Measurements from ENCODE around the gene PIK3CG. TPM values are rescaled to one million over a fixed set of nuclear protein-coding genes. Genes with fewer than 3 reads are reported as not detected.

The PIK3CG gene
- total RNA-seq, 4 donors from 2014 or later, result 1.4 to 4.0 (median 2.5) TPM

DNA sequence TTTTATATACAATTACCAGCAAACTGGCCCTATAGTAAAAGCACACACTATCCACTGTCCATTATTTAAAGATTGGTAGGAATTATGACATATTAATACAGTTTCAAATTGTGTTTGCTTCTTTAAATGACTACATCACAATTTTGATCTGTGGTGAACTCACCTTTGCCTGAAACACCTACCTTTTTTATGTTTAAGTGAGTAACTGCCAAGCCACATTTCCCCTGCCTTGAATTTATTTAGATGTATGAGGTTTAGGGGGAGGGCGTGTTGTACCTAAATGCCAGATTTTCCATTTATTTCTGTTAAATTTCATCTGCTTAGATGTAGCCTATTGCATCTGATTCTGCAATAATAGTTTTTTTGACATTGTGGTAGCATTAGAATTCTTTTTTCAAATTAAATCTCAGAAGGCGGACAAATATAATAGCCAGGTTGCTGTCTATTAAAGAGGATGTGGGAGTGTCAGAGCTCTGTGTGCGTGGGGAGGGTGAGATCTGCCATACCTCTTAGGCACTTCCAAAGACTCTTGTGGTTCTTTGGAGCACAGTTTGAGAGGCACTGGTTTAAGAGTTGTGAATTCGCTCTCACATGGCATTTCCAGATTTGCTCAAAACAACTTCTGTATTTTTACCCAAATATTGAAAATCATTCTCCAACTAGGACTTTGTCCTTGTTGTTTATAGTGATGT lies 13.8 kb downstream of the PIK3CG start:
- Histone ChIP-seq H3K4me1 (no peaks in the 10 kb centered on the region), H3K27me3 (no peaks in the 10 kb centered on the region), H3K36me3 (no peaks in the 10 kb centered on the region), H3K4me3 (no peak overlapping the region), H3K27ac (no peak overlapping the region), H3K9me3 (no peaks in the 10 kb centered on the region)
- ATAC-seq, result no peak
- WGBS, 2 donors (ENCODE audit: low coverage in 1 of 2), result 90 to 98% methylated on average over 4 of the region's 4 CpGs
- no peak for TF ChIP-seq POLR2AphosphoS5 (IDR thresholded peaks at IDR 0.05)
- no peak for TF ChIP-seq EP300 (IDR thresholded peaks at IDR 0.05)
- TF ChIP-seq POLR2A (IDR thresholded peaks at IDR 0.05), result no peak
- TF ChIP-seq, protein P1, sequence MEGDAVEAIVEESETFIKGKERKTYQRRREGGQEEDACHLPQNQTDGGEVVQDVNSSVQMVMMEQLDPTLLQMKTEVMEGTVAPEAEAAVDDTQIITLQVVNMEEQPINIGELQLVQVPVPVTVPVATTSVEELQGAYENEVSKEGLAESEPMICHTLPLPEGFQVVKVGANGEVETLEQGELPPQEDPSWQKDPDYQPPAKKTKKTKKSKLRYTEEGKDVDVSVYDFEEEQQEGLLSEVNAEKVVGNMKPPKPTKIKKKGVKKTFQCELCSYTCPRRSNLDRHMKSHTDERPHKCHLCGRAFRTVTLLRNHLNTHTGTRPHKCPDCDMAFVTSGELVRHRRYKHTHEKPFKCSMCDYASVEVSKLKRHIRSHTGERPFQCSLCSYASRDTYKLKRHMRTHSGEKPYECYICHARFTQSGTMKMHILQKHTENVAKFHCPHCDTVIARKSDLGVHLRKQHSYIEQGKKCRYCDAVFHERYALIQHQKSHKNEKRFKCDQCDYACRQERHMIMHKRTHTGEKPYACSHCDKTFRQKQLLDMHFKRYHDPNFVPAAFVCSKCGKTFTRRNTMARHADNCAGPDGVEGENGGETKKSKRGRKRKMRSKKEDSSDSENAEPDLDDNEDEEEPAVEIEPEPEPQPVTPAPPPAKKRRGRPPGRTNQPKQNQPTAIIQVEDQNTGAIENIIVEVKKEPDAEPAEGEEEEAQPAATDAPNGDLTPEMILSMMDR (IDR thresholded peaks at IDR 0.05), result no peak

DNA sequence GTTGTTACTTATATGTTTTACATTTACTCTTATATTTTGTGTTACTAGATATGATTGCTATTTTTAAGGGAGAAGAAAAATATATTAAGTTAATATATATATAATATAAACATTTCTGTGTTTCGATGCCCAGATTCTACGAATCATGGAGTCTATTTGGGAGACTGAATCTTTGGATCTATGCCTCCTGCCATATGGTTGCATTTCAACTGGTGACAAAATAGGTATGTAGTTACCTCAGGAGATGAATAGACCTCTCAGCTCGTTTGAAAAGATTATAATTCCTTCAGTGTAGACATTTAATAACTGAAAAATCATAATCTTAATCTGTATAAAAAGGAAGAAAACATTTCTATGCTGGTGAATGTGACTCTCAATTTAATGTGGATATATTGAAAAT lies 16.9 kb downstream of the PIK3CG start:
- 46 to 68% methylated on average over 3 of the region's 3 CpGs for WGBS, 2 donors (ENCODE audit: low coverage in 1 of 2)
- TF ChIP-seq POLR2A (IDR thresholded peaks at IDR 0.05) (no peak), EP300 (IDR thresholded peaks at IDR 0.05) (no peak), POLR2AphosphoS5 (IDR thresholded peaks at IDR 0.05) (no peak)
- TF ChIP-seq, protein P1 (IDR thresholded peaks at IDR 0.05), result no peak
- ATAC-seq, result no peak

DNA sequence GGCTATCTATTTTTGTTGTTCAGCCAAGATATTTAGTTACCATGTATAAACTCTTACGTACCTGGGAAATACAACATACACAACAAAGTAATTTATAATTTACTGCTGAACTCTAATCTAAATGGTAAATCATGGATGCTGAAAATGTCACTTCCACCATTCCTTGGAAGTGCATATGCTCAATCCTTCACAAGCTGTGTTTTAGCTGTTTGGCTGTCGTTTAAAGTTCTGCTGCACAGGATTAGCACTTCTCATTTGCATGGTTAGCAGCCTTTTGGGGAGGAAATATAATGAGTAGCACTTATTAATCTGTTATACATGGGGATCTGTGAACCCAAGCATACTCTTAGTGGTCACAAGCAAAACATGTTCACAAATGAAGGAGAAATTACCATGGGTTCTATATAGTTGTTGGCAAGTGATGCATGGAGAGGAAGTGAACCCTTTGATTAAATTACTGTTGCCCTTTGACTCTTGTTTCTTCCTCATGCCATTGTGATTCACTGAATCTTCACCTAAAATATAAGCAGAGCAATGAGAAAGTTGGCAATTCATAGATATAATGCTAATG lies 18.5 kb downstream of the PIK3CG start:
- Histone ChIP-seq H3K4me1 (no peaks in the 10 kb centered on the region), H3K36me3 (no peaks in the 10 kb centered on the region), H3K4me3 (no peak overlapping the region), H3K27me3 (no peaks in the 10 kb centered on the region), H3K27ac (no peak overlapping the region), H3K9me3 (no peaks in the 10 kb centered on the region)
- TF ChIP-seq EP300 (IDR thresholded peaks at IDR 0.05) (no peak), POLR2AphosphoS5 (IDR thresholded peaks at IDR 0.05) (no peak), POLR2A (IDR thresholded peaks at IDR 0.05) (no peak)
- TF ChIP-seq, protein P1 (IDR thresholded peaks at IDR 0.05), result no peak
- WGBS, 2 donors (ENCODE audit: low coverage in 1 of 2), result 60 to 79% methylated on average over 2 of the region's 2 CpGs
- ATAC-seq, result no peak

More for the DNA sequence above, 16.9 kb downstream of the PIK3CG start:
- Histone ChIP-seq H3K27me3 (no peaks in the 10 kb centered on the region), H3K27ac (no peak overlapping the region), H3K36me3 (no peaks in the 10 kb centered on the region), H3K4me3 (no peak overlapping the region), H3K9me3 (no peaks in the 10 kb centered on the region), H3K4me1 (no peaks in the 10 kb centered on the region)

DNA sequence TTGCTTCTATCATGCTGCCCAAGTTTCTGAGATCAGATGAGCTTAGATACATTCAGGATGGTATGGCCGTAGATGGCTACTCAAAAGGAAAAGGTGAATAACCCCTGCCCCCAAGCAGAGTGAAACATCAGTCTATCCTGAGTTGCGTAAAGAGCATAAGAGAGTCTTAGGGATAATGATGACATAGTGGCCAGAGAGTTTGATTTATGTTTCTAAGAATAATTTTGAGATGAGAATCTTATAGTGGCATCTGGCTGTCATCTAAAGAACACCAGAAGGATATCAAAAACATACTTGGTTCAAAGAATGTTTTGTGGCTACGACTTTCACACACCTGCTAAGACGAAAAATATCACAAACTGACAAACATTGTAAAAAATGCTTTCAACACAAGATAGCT lies 20.6 kb downstream of the PIK3CG start:
- TF ChIP-seq POLR2A (IDR thresholded peaks at IDR 0.05) (no peak), EP300 (IDR thresholded peaks at IDR 0.05) (no peak), POLR2AphosphoS5 (IDR thresholded peaks at IDR 0.05) (no peak)
- TF ChIP-seq, protein P1 (IDR thresholded peaks at IDR 0.05), result no peak
- no peak overlapping the region for H3K27ac ChIP-seq
- ATAC-seq, result no peak
- WGBS, 2 donors (ENCODE audit: low coverage in 1 of 2), result 91 to 94% methylated on average over 4 of the region's 4 CpGs
- no peaks in the 10 kb centered on the region for H3K4me1 ChIP-seq
- no peak overlapping the region for H3K4me3 ChIP-seq
- H3K27me3 ChIP-seq, result no peaks in the 10 kb centered on the region
- no peaks in the 10 kb centered on the region for H3K36me3 ChIP-seq
- no peaks in the 10 kb centered on the region for H3K9me3 ChIP-seq

DNA sequence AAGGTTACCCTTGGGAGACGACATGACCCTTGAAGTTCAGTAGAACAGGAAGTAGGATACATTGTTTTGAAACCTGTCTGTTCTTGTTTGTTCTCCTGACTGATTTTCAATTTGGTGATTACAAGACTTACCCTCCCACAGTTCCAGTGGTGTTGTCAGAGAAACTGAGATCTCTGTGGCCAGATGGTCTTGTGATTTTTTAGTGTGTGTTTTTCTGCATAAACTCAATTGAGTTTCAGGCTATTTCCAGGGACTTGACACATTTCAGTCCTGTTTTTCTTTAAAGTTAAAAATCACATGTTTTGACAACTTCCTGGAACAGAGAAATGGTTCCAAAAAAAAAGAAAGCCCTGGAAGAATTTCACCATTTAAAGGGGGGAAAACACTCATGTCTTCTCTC lies 22.3 kb downstream of the PIK3CG start:
- TF ChIP-seq EP300 (IDR thresholded peaks at IDR 0.05), result no peak
- no peak for TF ChIP-seq POLR2AphosphoS5 (IDR thresholded peaks at IDR 0.05)
- TF ChIP-seq, protein P1 (IDR thresholded peaks at IDR 0.05), result no peak
- TF ChIP-seq POLR2A (IDR thresholded peaks at IDR 0.05), result no peak
- Histone ChIP-seq H3K27me3 (no peaks in the 10 kb centered on the region), H3K27ac (no peak overlapping the region), H3K4me1 (peaks cover 0 to 4% (median 0%) of the 10 kb centered on the region in 3 donors), H3K4me3 (no peak overlapping the region), H3K36me3 (no peaks in the 10 kb centered on the region), H3K9me3 (no peaks in the 10 kb centered on the region)
- ATAC-seq, result no peak
- 29 to 67% methylated on average over 1 of the region's 1 CpG for WGBS, 2 donors (ENCODE audit: low coverage in 1 of 2)
